ENCODE measurements around the gene POU3F2. TPM values are rescaled to one million over a fixed set of nuclear protein-coding genes. Genes with fewer than 3 reads are reported as not detected.

POU3F2 gene
- total RNA-seq, 1 donor from 2014 or later = not detected

- DNase-seq = no peak
Observed at GRCh38 chr6:98831057-98831958, 3.1 kb upstream of the POU3F2 start.

GRCh38 chr6:98831959-98832283 is 2.5 kb upstream of the POU3F2 start:
- no peak for DNase-seq

GRCh38 chr6:98832284-98833056 is 1.9 kb upstream of the POU3F2 start:
- peak; percentile 40 for DNase-seq

GRCh38 chr6:98833057-98833306 is 1.4 kb upstream of the POU3F2 start:
- DNase-seq = peak; percentile 62

GRCh38 chr6:98833307-98834059 is 891 bp upstream of the POU3F2 start:
- peak; percentile 36 for DNase-seq

- no peak for DNase-seq
Observed at GRCh38 chr6:98835149-98836024, 1.0 kb downstream of the POU3F2 start.

- no peak for DNase-seq
Observed at GRCh38 chr6:98836025-98836961, 1.9 kb downstream of the POU3F2 start.

GRCh38 chr6:98836962-98837944 is 2.9 kb downstream of the POU3F2 start:
- DNase-seq = no peak

- no peak for DNase-seq
Observed at GRCh38 chr6:98838032-98838431, 3.7 kb downstream of the POU3F2 start.

- DNase-seq = no peak
Observed at GRCh38 chr6:98838975-98839374, 4.6 kb downstream of the POU3F2 start.

- DNase-seq = peak; percentile 52
Observed at GRCh38 chr6:98839781-98840361, 5.5 kb downstream of the POU3F2 start.

- DNase-seq = no peak
Observed at GRCh38 chr6:98840385-98840784, 6.0 kb downstream of the POU3F2 start.

GRCh38 chr6:98840996-98841513 is 6.7 kb downstream of the POU3F2 start:
- DNase-seq = no peak

GRCh38 chr6:98841621-98842341 is 7.4 kb downstream of the POU3F2 start:
- no peak for DNase-seq

- no peak for DNase-seq
Observed at GRCh38 chr6:98842342-98843180, 8.2 kb downstream of the POU3F2 start.

GRCh38 chr6:98843271-98844243 is 9.2 kb downstream of the POU3F2 start:
- DNase-seq = no peak

All from dermis blood vessel endothelial cell (primary cell).